ENCODE measurements around the gene GINS3. TPM values are rescaled to one million over a fixed set of nuclear protein-coding genes. Genes with fewer than 3 reads are reported as not detected.

Gene GINS3
- total RNA-seq, 2 experiments from 2014 or later: 49.1 to 50.5 TPM

DNA sequence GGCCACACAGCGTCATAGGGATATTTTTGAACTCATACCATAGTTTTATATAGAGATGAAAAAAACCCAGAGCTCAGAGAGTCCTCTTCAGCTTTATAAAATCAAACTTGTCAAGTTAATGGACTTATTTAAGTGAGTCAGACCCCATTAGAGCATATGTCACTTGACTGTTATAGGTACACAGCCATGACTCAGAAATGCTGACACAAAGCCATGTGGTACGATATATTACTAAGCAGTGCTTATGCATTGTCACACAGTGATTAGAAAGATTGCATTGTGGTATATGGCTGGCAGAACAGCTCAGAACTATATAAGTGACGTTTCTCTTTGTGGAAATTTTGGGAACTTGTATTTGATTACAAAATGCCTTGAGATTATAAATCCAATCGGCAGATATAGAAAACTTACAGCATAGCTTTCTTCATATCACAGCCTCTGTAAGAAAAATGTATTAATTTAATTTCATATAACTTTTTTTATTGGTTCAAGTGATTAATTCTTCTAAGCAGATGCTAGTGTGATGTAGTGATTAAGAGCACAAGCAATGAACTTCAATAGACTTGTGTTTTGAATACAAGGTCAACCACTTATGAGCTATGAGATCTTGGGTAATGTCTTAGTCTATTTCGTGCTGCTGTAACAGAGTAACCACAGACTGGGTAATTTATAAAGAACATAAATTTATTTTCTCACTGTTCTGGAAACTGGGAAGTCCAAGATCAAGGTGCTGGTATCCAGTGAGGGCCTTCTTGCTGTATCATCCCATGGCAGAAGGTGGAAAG, 25.8 kb upstream of the GINS3 start:
- Histone ChIP-seq H3K9me3 (ENCODE audit: low read length) (no peaks in the 10 kb centered on the region), H3K79me2 (ENCODE audit: insufficient read depth, low read depth, low read length) (no peaks in the 10 kb centered on the region), H3K9me2 (ENCODE audit: insufficient read depth, low read length) (no peaks in the 10 kb centered on the region), H3K36me3 (ENCODE audit: insufficient read depth, low read length) (no peaks in the 10 kb centered on the region), H3K4me2 (ENCODE audit: low read length) (no peak overlapping the region), H4K20me1 (ENCODE audit: insufficient read depth, low read length) (no peaks in the 10 kb centered on the region), H3K27ac (ENCODE audit: low read depth, low read length, poor library complexity, severe bottlenecking) (no peak overlapping the region), H2AFZ (ENCODE audit: low read length) (no peak overlapping the region), H3K4me3 (ENCODE audit: low read depth, low read length, poor library complexity, severe bottlenecking) (no peak overlapping the region), H3K4me1 (ENCODE audit: insufficient read depth, low read length, poor library complexity, severe bottlenecking) (no peaks in the 10 kb centered on the region)
- ChIA-PET CTCF (ENCODE audit: unreplicated experiment) (no interaction called here), POLR2A (interaction anchor here (0.6 to 2.2 kb wide), 4 partner anchors 17 to 234 kb away, joined by 3 to 9 read pairs (median 6); partner anchors contain the start of gene GINS3)
- TF ChIP-seq, protein P1, sequence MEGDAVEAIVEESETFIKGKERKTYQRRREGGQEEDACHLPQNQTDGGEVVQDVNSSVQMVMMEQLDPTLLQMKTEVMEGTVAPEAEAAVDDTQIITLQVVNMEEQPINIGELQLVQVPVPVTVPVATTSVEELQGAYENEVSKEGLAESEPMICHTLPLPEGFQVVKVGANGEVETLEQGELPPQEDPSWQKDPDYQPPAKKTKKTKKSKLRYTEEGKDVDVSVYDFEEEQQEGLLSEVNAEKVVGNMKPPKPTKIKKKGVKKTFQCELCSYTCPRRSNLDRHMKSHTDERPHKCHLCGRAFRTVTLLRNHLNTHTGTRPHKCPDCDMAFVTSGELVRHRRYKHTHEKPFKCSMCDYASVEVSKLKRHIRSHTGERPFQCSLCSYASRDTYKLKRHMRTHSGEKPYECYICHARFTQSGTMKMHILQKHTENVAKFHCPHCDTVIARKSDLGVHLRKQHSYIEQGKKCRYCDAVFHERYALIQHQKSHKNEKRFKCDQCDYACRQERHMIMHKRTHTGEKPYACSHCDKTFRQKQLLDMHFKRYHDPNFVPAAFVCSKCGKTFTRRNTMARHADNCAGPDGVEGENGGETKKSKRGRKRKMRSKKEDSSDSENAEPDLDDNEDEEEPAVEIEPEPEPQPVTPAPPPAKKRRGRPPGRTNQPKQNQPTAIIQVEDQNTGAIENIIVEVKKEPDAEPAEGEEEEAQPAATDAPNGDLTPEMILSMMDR (conservative IDR thresholded peaks at IDR 0.05; ENCODE audit: low read length): no peak
- no peak for TF ChIP-seq EZH2phosphoT487 (IDR thresholded peaks at IDR 0.05; ENCODE audit: borderline replicate concordance, low read depth, low read length)
- no TSS peak for BruUV-seq (replicated peaks)
- intact Hi-C loops (cut with micrococcal nuclease; ENCODE audit: unreplicated experiment): no loop called here
- no peak for DNase-seq (ENCODE audit: low spot score)

DNA sequence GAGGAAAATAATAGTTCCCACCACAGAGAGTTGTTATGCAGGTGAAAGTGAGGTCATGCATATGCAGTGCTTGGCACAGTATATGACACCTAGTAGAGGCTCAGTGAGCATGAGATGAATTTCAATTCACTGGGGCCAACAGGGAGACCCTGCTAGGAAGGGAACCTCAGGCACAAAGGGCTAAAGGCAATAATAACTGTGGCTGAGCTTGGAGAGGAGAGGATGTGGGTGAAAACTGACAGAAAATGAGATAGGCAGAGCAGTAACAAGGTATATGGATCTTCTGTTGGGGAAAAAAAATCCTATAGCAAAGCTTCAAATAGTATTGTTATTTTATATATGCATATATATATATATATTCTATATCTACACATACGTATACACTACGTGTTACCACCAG, 25.0 kb upstream of the GINS3 start:
- ChIA-PET CTCF (ENCODE audit: unreplicated experiment) (no interaction called here), POLR2A (interaction anchor here (0.9 to 1.9 kb wide), 3 partner anchors 10 to 18 kb away, joined by 3 to 9 read pairs (median 3); no protein-coding TSS in a partner anchor)
- Histone ChIP-seq H3K27ac (ENCODE audit: low read depth, low read length, poor library complexity, severe bottlenecking) (no peak overlapping the region), H3K4me1 (ENCODE audit: insufficient read depth, low read length, poor library complexity, severe bottlenecking) (no peaks in the 10 kb centered on the region), H3K9me3 (ENCODE audit: low read length) (no peaks in the 10 kb centered on the region), H2AFZ (ENCODE audit: low read length) (no peak overlapping the region), H3K9me2 (ENCODE audit: insufficient read depth, low read length) (no peaks in the 10 kb centered on the region), H4K20me1 (ENCODE audit: insufficient read depth, low read length) (no peaks in the 10 kb centered on the region), H3K4me3 (ENCODE audit: low read depth, low read length, poor library complexity, severe bottlenecking) (no peak overlapping the region), H3K79me2 (ENCODE audit: insufficient read depth, low read depth, low read length) (no peaks in the 10 kb centered on the region), H3K4me2 (ENCODE audit: low read length) (no peak overlapping the region), H3K36me3 (ENCODE audit: insufficient read depth, low read length) (no peaks in the 10 kb centered on the region)
- no peak for DNase-seq (ENCODE audit: low spot score)
- intact Hi-C loops (cut with micrococcal nuclease; ENCODE audit: unreplicated experiment): no loop called here
- BruUV-seq (replicated peaks): no TSS peak
- TF ChIP-seq, protein P1 (conservative IDR thresholded peaks at IDR 0.05; ENCODE audit: low read length): no peak
- TF ChIP-seq EZH2phosphoT487 (IDR thresholded peaks at IDR 0.05; ENCODE audit: borderline replicate concordance, low read depth, low read length): no peak

DNA sequence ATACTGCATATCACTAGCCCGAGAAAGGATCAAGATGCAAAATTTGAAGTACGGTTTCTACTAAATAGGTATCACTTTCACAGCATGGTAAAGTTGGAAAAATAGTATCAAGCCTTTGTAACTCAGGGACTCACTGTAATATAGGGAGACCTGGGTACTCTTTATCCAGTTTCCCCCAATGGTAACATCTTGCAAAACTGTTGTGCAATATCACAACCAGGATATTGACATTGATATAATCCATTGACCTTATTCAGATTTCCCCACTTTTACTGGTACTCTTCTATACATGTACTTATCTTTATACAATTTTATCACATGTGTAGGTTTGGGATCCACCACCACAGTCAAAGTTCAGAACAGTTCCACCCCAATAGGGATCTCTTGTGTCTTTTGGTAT, 20.4 kb upstream of the GINS3 start:
- H3K4me3 ChIP-seq (ENCODE audit: low read depth, low read length, poor library complexity, severe bottlenecking): no peak overlapping the region
- no peak overlapping the region for H2AFZ ChIP-seq (ENCODE audit: low read length)
- no peaks in the 10 kb centered on the region for H3K9me3 ChIP-seq (ENCODE audit: low read length)
- H3K4me1 ChIP-seq (ENCODE audit: insufficient read depth, low read length, poor library complexity, severe bottlenecking): no peaks in the 10 kb centered on the region
- H3K9me2 ChIP-seq (ENCODE audit: insufficient read depth, low read length): no peaks in the 10 kb centered on the region
- no peak for DNase-seq (ENCODE audit: low spot score)
- POLR2A ChIA-PET: no interaction called here
- intact Hi-C loops (cut with micrococcal nuclease; ENCODE audit: unreplicated experiment): no loop called here
- H3K79me2 ChIP-seq (ENCODE audit: insufficient read depth, low read depth, low read length): no peaks in the 10 kb centered on the region
- no peaks in the 10 kb centered on the region for H3K36me3 ChIP-seq (ENCODE audit: insufficient read depth, low read length)
- H4K20me1 ChIP-seq (ENCODE audit: insufficient read depth, low read length): no peaks in the 10 kb centered on the region
- CTCF ChIA-PET (ENCODE audit: unreplicated experiment): no interaction called here
- no peak overlapping the region for H3K27ac ChIP-seq (ENCODE audit: low read depth, low read length, poor library complexity, severe bottlenecking)
- no peak for TF ChIP-seq EZH2phosphoT487 (IDR thresholded peaks at IDR 0.05; ENCODE audit: borderline replicate concordance, low read depth, low read length)
- TF ChIP-seq, protein P1 (conservative IDR thresholded peaks at IDR 0.05; ENCODE audit: low read length): no peak
- H3K4me2 ChIP-seq (ENCODE audit: low read length): no peak overlapping the region
- no TSS peak for BruUV-seq (replicated peaks)
